ENCODE measurements around the gene MYRF.

The MYRF gene

DNA sequence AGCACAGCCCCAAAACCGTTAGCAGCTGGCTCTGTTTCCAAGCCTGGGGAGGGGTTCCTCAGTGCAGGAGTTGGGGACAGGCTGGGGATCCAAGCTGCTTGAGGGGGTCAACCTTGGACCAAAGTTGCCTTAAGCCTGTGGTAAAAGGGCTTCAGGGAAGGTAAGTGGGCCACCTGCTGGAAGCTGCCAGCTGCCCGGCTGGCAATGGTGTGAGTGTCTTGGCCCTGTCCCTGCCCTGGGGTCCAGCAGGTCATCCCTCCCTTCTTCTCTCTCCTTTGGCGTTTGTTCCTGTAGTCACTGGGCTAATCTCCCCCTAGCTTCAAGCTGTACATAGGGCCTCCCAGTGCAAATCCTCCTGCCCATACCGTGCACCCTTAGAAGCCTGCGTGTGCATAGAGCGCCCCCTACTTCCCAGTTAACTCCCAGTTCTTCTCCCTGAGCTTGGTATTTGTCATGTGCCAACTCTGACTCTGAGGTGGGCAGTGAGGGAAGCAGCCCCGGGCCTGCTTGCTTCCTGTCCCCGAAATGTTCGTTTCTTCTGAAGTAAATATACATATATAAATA lies 35.6 kb downstream of the MYRF start:
- H3K36me3 ChIP-seq (ENCODE audit: insufficient read depth, low read length) = peaks cover 14% of the 10 kb centered on the region
- H3K9ac ChIP-seq (ENCODE audit: low read depth, low read length) = no peak overlapping the region
- H3K4me1 ChIP-seq (ENCODE audit: insufficient read depth, low read length) = no peaks in the 10 kb centered on the region
- no peaks in the 10 kb centered on the region for H3K9me3 ChIP-seq (ENCODE audit: control insufficient read depth, insufficient read depth, low read length)

DNA sequence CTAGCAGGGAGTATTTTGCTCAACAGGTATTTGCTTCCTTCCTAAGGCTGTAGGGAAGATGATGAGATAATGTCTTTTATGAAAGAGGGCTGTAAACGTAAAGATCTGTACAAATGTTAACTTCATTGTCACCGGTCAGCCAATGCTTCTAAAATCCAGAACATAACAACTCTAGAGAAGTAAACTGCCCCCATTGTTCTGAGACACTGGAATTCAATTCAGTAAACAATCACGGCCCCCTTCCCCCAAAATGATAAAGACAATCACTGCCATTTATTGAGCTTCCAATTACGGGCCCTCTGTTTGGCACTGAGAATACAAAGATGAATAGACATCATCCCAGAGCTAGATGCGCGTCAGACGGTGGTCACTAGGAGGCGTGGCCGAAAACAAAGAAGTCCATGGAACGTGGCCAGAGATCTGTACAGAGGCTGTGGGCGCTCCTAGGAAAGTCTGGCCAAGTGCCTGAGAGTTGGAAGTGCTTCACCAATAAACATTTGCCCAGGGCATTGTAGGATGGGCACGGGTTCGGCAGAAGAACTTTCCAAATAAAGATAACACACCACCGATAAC lies 39.4 kb downstream of the MYRF start:
- Histone ChIP-seq H3K9me3 (ENCODE audit: control insufficient read depth, insufficient read depth, low read length) (no peaks in the 10 kb centered on the region), H3K36me3 (ENCODE audit: insufficient read depth, low read length) (peaks cover 10% of the 10 kb centered on the region), H3K9ac (ENCODE audit: low read depth, low read length) (peak overlapping the region; percentile 83), H3K4me1 (ENCODE audit: insufficient read depth, low read length) (no peaks in the 10 kb centered on the region)

DNA sequence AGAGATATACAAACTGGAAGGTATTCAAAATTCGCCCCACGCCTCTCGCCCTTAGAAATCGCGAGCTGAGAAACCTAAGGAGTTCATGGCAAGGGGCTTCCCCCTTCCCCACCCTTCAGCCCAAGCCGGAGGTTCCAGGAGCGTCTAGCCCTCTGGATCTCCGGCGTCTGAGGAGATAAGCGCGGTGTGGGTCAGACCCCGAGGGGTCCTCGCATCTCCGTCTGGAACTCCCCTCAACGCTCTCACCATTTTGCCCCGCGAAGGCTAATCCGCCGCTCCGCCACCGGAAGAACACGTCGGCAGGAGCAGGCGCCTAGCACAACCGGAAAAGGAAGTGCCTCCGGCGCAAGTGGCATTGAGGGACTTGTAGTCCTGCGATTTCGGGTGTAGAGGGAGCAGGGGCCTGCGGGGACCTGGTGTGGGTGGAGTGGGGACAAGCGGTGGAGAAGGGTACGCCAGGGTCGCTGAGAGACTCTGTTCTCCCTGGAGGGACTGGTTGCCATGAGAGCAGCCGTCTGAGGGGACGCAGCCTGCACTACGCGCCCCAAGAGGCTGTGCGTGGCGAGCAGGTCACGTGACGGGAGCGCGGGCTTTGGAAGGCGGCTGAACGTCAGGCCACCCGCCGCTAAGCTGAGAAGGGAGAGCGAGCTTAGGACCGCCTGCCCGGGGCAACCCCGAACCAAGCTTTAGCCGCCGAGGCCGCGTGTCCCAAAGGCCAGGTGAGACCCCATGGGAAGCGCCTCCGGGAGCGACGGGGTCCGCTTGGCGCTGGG lies 40.1 kb downstream of the MYRF start, which contains the start of the genes FEN1 and TMEM258:
Gene FEN1, plus strand, starts transcription at position 602 of the 773 bp plus-strand sequence. CDS start 2,451 bp downstream, outside the sequence.
Gene TMEM258, minus strand, starts transcription at position 290 of the 773 bp plus-strand sequence. Its CDS starts 41 bp downstream, at position 249.
- Histone ChIP-seq H3K9ac (ENCODE audit: low read depth, low read length) (peak within 1 kb of the TSS; percentile 83), H3K4me1 (ENCODE audit: insufficient read depth, low read length) (0 out of 2 replicates have a peak, but pooled peaks cover 2% of the 10 kb centered on the region), H3K9me3 (ENCODE audit: control insufficient read depth, insufficient read depth, low read length) (no peaks in the 10 kb centered on the region), H3K36me3 (ENCODE audit: insufficient read depth, low read length) (peaks cover 10% of the 10 kb centered on the region)

DNA sequence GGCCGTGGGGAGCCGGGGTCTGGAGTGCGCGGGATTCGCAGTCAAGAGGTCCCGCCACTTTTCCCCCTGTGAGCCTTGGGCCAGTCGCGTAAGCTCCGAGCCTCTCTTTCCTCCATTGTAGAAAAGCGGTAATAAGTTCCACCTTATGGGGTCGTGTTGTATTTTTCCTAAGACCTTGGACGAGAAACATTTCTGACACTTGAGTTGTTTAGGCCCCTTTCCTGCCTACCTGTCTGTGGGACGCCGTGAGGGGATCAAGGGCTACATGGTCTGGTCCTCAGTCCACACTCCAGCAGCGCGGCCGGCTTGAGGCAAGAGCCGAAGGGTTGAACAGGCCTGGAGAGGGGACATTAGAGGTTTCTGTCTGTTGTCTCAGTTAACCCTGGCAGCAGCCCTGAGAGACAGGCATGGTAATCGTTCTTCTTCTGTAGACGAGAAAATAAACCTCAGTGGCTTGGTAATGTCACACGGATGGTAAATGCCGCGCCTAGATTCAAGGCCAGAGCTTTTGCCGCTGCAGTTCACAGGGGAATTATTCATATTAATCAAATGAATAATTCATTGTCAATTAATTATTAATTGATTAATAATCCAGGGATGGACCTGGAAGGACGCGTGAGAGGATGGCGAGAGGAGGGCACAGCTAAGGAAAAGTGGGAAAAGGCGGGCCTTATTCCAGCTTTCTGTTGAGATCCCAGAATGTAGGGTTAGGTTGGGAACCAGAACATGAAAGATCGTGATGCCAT lies 40.8 kb downstream of the MYRF start:
- Histone ChIP-seq H3K4me1 (ENCODE audit: insufficient read depth, low read length) (0 out of 2 replicates have a peak, but pooled peaks cover 4% of the 10 kb centered on the region), H3K9me3 (ENCODE audit: control insufficient read depth, insufficient read depth, low read length) (no peaks in the 10 kb centered on the region), H3K36me3 (ENCODE audit: insufficient read depth, low read length) (peaks cover 10% of the 10 kb centered on the region), H3K9ac (ENCODE audit: low read depth, low read length) (peak overlapping the region; percentile 83)

DNA sequence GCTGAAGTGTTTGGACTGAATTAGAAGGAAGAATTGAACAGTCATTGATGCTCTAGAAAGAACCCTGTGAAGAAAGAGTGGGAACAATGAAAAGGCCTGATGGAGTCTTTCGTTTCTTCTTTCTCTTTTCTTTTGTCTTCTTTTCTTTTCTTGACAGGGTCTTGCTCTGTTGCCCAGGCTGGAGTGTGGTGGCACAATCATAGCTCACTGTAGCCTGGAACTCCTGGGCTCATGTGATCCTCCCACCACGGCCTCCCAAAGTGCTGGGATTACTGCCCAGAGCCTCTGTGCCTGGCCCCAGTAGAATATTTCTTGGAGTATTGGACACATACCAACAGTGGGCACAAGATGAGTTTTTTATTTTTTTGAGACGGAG lies 41.4 kb downstream of the MYRF start:
- peaks cover 10% of the 10 kb centered on the region for H3K36me3 ChIP-seq (ENCODE audit: insufficient read depth, low read length)
- no peaks in the 10 kb centered on the region for H3K9me3 ChIP-seq (ENCODE audit: control insufficient read depth, insufficient read depth, low read length)
- H3K4me1 ChIP-seq (ENCODE audit: insufficient read depth, low read length) = 0 out of 2 replicates have a peak, but pooled peaks cover 4% of the 10 kb centered on the region
- peak overlapping the region; percentile 83; the same call in 1 of the 2 replicates for H3K9ac ChIP-seq (ENCODE audit: low read depth, low read length)

DNA sequence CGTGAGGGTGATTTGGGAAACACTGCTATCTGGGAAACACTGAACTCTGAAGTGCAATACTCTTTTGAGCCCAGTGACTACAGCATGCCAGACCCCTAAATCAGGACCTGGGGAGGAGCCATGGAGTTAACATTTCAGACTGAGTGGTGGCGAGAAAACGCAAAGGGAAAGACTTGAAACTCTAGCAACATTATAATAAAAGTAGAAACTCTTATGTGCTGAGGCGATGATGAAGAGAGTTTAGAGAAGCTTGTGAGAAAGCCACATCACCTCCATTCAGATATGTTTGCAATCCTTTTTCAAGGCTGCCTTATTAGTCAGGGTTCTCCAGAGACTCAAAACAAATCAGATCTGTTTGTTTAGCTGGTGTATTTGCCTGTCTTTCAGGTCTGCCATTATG lies 42.1 kb downstream of the MYRF start:
- no peaks in the 10 kb centered on the region for H3K9me3 ChIP-seq (ENCODE audit: control insufficient read depth, insufficient read depth, low read length)
- H3K36me3 ChIP-seq (ENCODE audit: insufficient read depth, low read length) = peaks cover 15% of the 10 kb centered on the region
- H3K4me1 ChIP-seq (ENCODE audit: insufficient read depth, low read length) = 0 out of 2 replicates have a peak, but pooled peaks cover 4% of the 10 kb centered on the region
- no peak overlapping the region for H3K9ac ChIP-seq (ENCODE audit: low read depth, low read length)

DNA sequence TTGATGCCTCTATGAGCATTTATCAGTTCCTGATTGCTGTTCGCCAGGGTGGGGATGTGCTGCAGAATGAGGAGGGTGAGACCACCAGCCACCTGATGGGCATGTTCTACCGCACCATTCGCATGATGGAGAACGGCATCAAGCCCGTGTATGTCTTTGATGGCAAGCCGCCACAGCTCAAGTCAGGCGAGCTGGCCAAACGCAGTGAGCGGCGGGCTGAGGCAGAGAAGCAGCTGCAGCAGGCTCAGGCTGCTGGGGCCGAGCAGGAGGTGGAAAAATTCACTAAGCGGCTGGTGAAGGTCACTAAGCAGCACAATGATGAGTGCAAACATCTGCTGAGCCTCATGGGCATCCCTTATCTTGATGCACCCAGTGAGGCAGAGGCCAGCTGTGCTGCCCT lies 43.0 kb downstream of the MYRF start:
- no peak overlapping the region for H3K9ac ChIP-seq (ENCODE audit: low read depth, low read length)
- no peaks in the 10 kb centered on the region for H3K9me3 ChIP-seq (ENCODE audit: control insufficient read depth, insufficient read depth, low read length)
- H3K4me1 ChIP-seq (ENCODE audit: insufficient read depth, low read length) = 0 out of 2 replicates have a peak, but pooled peaks cover 4% of the 10 kb centered on the region
- peaks cover 13% of the 10 kb centered on the region; the same call in 1 of the 2 replicates for H3K36me3 ChIP-seq (ENCODE audit: insufficient read depth, low read length)

DNA sequence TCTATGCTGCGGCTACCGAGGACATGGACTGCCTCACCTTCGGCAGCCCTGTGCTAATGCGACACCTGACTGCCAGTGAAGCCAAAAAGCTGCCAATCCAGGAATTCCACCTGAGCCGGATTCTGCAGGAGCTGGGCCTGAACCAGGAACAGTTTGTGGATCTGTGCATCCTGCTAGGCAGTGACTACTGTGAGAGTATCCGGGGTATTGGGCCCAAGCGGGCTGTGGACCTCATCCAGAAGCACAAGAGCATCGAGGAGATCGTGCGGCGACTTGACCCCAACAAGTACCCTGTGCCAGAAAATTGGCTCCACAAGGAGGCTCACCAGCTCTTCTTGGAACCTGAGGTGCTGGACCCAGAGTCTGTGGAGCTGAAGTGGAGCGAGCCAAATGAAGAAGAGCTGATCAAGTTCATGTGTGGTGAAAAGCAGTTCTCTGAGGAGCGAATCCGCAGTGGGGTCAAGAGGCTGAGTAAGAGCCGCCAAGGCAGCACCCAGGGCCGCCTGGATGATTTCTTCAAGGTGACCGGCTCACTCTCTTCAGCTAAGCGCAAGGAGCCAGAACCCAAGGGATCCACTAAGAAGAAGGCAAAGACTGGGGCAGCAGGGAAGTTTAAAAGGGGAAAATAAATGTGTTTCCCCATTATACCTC lies 43.6 kb downstream of the MYRF start:
- Histone ChIP-seq H3K9me3 (ENCODE audit: control insufficient read depth, insufficient read depth, low read length) (no peaks in the 10 kb centered on the region), H3K4me1 (ENCODE audit: insufficient read depth, low read length) (0 out of 2 replicates have a peak, but pooled peaks cover 4% of the 10 kb centered on the region), H3K9ac (ENCODE audit: low read depth, low read length) (no peak overlapping the region), H3K36me3 (ENCODE audit: insufficient read depth, low read length) (peaks cover 14% of the 10 kb centered on the region; the same call in 1 of the 2 replicates)

DNA sequence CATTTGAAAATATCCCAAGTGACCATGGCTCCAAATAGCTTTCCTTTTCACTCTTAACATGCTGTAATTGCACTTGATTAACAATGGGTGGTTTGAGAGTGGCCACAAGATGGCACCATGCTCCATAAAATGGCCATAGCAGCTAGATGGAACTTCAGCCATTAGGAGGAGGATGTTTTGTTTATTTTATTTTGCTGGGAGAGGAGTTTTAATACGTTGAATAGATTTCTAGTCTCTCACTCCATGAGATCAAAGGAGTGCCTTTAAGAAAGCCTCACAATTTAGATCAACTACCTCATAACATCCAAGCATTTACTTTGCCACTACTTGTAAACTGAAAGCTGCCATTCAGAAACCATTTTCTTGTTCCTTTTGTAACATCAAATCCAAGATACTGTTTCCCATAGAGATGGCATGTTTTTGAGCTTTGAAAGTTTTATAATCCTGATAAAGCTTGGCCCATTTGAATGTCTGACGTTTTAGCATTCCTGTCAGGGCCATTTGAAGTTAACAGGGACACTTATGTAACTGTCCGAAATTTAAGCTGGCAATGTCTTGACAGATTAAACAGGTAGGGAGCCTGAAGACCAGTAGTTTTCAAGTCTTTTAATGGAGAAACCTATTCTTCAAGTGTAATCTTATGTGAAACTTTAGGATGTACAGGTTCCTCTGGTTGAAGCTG lies 45.0 kb downstream of the MYRF start:
- H3K9ac ChIP-seq (ENCODE audit: low read depth, low read length) = no peak overlapping the region
- H3K4me1 ChIP-seq (ENCODE audit: insufficient read depth, low read length) = 0 out of 2 replicates have a peak, but pooled peaks cover 4% of the 10 kb centered on the region
- H3K36me3 ChIP-seq (ENCODE audit: insufficient read depth, low read length) = peaks cover 14% of the 10 kb centered on the region; the same call in 1 of the 2 replicates
- H3K9me3 ChIP-seq (ENCODE audit: control insufficient read depth, insufficient read depth, low read length) = no peaks in the 10 kb centered on the region

DNA sequence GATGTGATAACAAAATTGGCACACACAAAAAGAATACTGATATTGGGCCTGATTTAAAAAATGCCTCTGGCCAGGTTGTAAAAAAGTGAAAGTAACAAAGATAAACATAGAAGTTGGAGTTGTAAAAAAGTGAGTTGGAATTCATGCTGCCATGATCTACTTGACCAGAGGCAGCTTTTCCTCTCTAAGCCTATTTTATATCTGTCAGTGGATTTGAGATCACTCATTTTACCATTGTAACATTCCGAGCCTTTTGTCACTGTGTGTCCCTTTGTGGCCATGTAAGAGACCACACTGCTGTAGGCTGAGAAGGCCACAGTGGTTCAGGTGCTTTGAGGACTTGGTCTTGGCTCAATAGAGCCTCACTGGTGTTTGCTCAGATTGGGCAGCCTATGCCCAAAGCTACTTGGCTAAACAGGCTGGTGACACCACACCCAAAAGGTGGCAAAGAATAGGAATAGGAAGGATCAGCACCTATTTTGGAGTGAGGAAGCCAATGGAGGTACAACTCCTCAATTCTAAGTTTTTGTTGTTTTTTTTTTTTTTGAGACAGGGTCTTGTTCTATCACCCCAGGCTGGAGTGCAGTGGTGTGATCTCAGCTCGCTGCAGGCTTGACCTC lies 47.3 kb downstream of the MYRF start:
- Histone ChIP-seq H3K36me3 (ENCODE audit: insufficient read depth, low read length) (peaks cover 21% of the 10 kb centered on the region; the same call in 1 of the 2 replicates), H3K4me1 (ENCODE audit: insufficient read depth, low read length) (0 out of 2 replicates have a peak, but pooled peaks cover 4% of the 10 kb centered on the region), H3K9me3 (ENCODE audit: control insufficient read depth, insufficient read depth, low read length) (no peaks in the 10 kb centered on the region), H3K9ac (ENCODE audit: low read depth, low read length) (no peak overlapping the region)

DNA sequence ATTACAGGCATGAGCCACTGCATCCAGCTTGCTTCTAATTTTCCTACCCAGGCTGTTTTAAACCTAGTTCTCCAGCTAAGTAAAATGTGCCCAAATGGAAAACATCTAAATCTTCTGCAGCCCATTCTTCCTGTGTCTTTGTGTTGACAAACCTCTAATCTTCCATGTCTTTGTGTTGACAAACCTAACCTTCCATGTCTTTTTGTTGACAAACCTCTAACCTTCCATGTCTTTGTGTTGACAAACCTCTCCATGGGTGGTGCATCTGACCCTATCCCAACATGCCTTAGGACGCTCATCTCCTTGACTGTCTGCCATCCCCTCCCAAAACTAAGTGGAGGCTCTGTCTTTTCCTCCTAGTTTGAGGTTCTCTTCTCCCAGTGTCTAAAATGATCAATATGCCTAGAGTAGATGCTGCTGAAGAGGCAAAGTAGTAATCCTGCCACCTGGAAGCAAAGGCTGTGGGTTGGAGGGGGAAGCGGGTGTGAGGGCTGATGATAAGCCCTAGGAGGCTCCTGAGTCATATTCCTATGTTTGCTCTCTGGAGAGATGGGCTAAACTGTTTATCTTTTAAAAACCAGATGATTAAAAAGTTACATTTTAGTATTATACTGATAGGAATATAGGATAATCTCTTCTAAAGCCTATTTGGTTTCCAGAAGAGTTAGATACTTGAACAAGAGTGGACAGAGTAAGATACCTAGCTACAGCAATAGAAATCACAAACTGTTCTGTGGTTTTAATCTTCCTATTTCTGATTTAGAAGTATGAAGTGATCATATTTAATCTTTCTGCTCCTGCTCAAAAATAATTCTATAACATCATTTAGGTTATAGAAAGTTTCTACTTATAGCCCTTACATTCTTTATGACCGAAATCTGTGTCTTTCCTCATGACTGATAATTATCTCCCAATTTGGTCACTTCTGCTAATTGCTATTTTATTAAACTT lies 48.2 kb downstream of the MYRF start:
- Histone ChIP-seq H3K9me3 (ENCODE audit: control insufficient read depth, insufficient read depth, low read length) (no peaks in the 10 kb centered on the region), H3K9ac (ENCODE audit: low read depth, low read length) (no peak overlapping the region), H3K4me1 (ENCODE audit: insufficient read depth, low read length) (0 out of 2 replicates have a peak, but pooled peaks cover 4% of the 10 kb centered on the region), H3K36me3 (ENCODE audit: insufficient read depth, low read length) (peaks cover 21% of the 10 kb centered on the region; the same call in 1 of the 2 replicates)

DNA sequence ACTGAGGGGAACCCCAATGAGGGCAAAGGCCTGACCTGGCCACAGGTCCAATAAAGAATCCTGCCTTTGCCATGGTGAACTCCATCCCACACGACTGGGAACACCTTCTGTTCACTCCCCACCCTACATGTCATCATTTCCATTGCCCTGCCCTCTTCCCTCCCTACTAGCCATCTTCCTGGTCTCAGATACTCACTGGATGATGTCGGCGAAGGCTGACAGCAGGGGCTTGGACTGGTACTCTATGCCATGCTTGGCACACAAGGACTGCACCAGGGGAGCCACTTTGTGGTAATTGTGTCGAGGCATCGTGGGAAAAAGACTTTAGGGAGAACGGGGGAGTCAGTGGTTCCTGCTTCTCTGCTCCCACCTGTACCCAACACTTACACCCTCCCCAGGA lies 50.2 kb downstream of the MYRF start:
- H3K9me3 ChIP-seq (ENCODE audit: control insufficient read depth, insufficient read depth, low read length) = no peaks in the 10 kb centered on the region
- 0 out of 2 replicates have a peak, but pooled peaks cover under 1% of the 10 kb centered on the region for H3K4me1 ChIP-seq (ENCODE audit: insufficient read depth, low read length)
- peaks cover 22% of the 10 kb centered on the region; the same call in 1 of the 2 replicates for H3K36me3 ChIP-seq (ENCODE audit: insufficient read depth, low read length)
- H3K9ac ChIP-seq (ENCODE audit: low read depth, low read length) = no peak overlapping the region
